HepG2 (cell line): ENCODE measurements around the gene TOE1.

Experiments used
- ATM ChIP-seq: fragments of 450-650 bp; IDR thresholded peaks from 2 replicates; pipeline ENCODE4 v1.7.1; 2017; ENCODE audit warnings: mild to moderate bottlenecking, borderline replicate concordance
- CEBPB ChIP-seq: IDR thresholded peaks from 2 replicates; pipeline ENCODE4 v1.6.1; 2011; ENCODE audit warnings: low read depth, low read length, improper control_type of control experiment, borderline replicate concordance
- CTCF ChIP-seq: sonication (generic); formaldehyde crosslinking; IDR thresholded peaks from 2 replicates; pipeline ENCODE4 v1.5.0; 2020; ENCODE audit warnings: mild to moderate bottlenecking, missing genetic modification reagents, moderate library complexity
- NR2C2 ChIP-seq: sonication (generic); formaldehyde crosslinking; IDR thresholded peaks from 2 replicates; pipeline ENCODE4 v1.4.0; 2020; ENCODE audit warnings: missing genetic modification reagents, mild to moderate bottlenecking, moderate library complexity, borderline replicate concordance
- SRSF4 ChIP-seq: fragments of 200-400 bp; formaldehyde crosslinking; IDR thresholded peaks from one replicate; pipeline ENCODE4 v1.6.1; 2018; ENCODE audit warnings: mild to moderate bottlenecking, low read depth, low read length, moderate library complexity; ENCODE audit not compliant: poor library complexity, severe bottlenecking

GRCh38 chr1:45302505-45303150 is 37.3 kb upstream of the TOE1 start:
- no peak for TF ChIP-seq CTCF
- no peak for TF ChIP-seq CEBPB
- TF ChIP-seq ATM = no peak
- no peak for TF ChIP-seq NR2C2
- no peak for TF ChIP-seq SRSF4
